Panc1 (cell line): Measurements from ENCODE around the gene OR5B17. TPM values are rescaled to one million over a fixed set of nuclear protein-coding genes. Genes with fewer than 3 reads are reported as not detected.

ENCODE experiments used
- ATAC-seq: fragments of 200-7000 bp; cut with Tn5 transposase; 2 replicates; pipeline ENCODE4 v1.9.1; 2020; ENCODE audit warnings: mild to moderate bottlenecking, moderate library complexity
- BruUV-seq: library from RNA; stranded (reverse); fragments of 400-500 nt; replicated peaks from 2 replicates; lab custom pipeline; 2021; lab: Mats Ljungman, UMichigan
- CTCF ChIA-PET: fragments of 300-600 bp; sonication (Branson Sonifier 250); formaldehyde crosslinking; loops from one replicate; lab custom pipeline; 2022; ENCODE audit warnings: antibody characterized with exemption; lab: Charles Lee
- POLR2A ChIA-PET: fragments of 300-600 bp; sonication (Branson Sonifier 250); formaldehyde crosslinking; loops from one replicate; lab custom pipeline; 2022; ENCODE audit warnings: antibody characterized with exemption; lab: Charles Lee
- DNase-seq: peaks from one replicate; pipeline ENCODE4 v3.0.0-alpha.2; 2010; ENCODE audit warnings: low read depth, low spot score
- H3K27ac ChIP-seq: 2 replicates; pipeline ENCODE4 v1.5.1; 2011; ENCODE audit warnings: mild to moderate bottlenecking, low read length, inconsistent platforms
- H3K27me3 ChIP-seq: fragments of 200-500 bp; sonication (Bioruptor generic); 2 replicates; pipeline ENCODE4 v1.6.0; 2014; ENCODE audit warnings: low read length, inconsistent platforms; ENCODE audit not compliant: control insufficient read depth, insufficient read depth
- H3K36me3 ChIP-seq: fragments of 200-500 bp; sonication (Bioruptor generic); 2 replicates; pipeline ENCODE4 v1.5.1; 2014; ENCODE audit warnings: inconsistent platforms, mild to moderate bottlenecking, low read length, moderate library complexity; ENCODE audit not compliant: control insufficient read depth, insufficient read depth
- H3K4me1 ChIP-seq: 2 replicates; pipeline ENCODE4 v1.5.1; 2011; ENCODE audit warnings: inconsistent platforms, mild to moderate bottlenecking, low read length, moderate library complexity; ENCODE audit not compliant: control insufficient read depth, insufficient read depth
- H3K4me3 ChIP-seq, 2 experiments: 2 replicates each; pipeline ENCODE4 v1.5.1; 2011 to 2012; ENCODE audit warnings: low read depth in 2 of 2, low read length in 2 of 2, mild to moderate bottlenecking in 2 of 2, inconsistent platforms in 1 of 2, moderate library complexity in 1 of 2
- H3K9me3 ChIP-seq: fragments of 200-500 bp; sonication (Bioruptor generic); 2 replicates; pipeline ENCODE4 v1.5.1; 2014; ENCODE audit warnings: low read depth, mild to moderate bottlenecking, inconsistent platforms, low read length, moderate library complexity; ENCODE audit not compliant: control insufficient read depth, insufficient read depth
- CTCF ChIP-seq: fragments of 450-650 bp; IDR thresholded peaks from 2 replicates; pipeline ENCODE4 v1.5.1; 2017; ENCODE audit warnings: mild to moderate bottlenecking
- POLR2AphosphoS5 ChIP-seq: IDR thresholded peaks from 2 replicates; pipeline ENCODE4 v1.6.1; 2012; ENCODE audit warnings: mild to moderate bottlenecking, low read depth, low read length, moderate library complexity
- REST ChIP-seq, 2 experiments: IDR thresholded peaks; 2 replicates each; pipeline ENCODE4 v1.6.1; 2011 to 2012; ENCODE audit warnings: low read depth in 2 of 2, control low read depth in 1 of 2, low read length in 1 of 2, mild to moderate bottlenecking in 1 of 2, moderate library complexity in 1 of 2; ENCODE audit not compliant: insufficient read depth in 1 of 2
- SIN3A ChIP-seq: IDR thresholded peaks from 2 replicates; pipeline ENCODE4 v1.6.1; 2012; ENCODE audit warnings: low read depth, mild to moderate bottlenecking, low read length, moderate library complexity, borderline replicate concordance; ENCODE audit not compliant: insufficient read depth
- TCF7L2 ChIP-seq: IDR thresholded peaks from 2 replicates; pipeline ENCODE4 v1.6.1; 2011; ENCODE audit warnings: mild to moderate bottlenecking, low read depth, low read length, inconsistent platforms
- in situ Hi-C: cut with HindIII; loops from 2 replicates; pipeline ENCODE4 v1.10.0; 2016; ENCODE audit warnings: low sequenced_read_pairs, low pct_unique_long_range_greater_than_20kb
- intact Hi-C: fragments of 100-400 bp; cut with micrococcal nuclease; formaldehyde crosslinking; loops from one replicate; pipeline ENCODE4 v1.10.0; 2022; ENCODE audit not compliant: unreplicated experiment
- total RNA-seq: library from RNA; stranded (reverse); gene quantifications from one replicate; pipeline ENCODE4 v1.2.1, GENCODE V29; 2021; ENCODE audit not compliant: unreplicated experiment

Gene OR5B17
- total RNA-seq, 1 experiment from 2014 or later, result not detected

GRCh38 chr11:58392746-58393145 is 33.9 kb upstream of the OR5B17 start:
- Histone ChIP-seq H3K36me3 (no peaks in the 10 kb centered on the region), H3K4me1 (no peaks in the 10 kb centered on the region), H3K27ac (no peak overlapping the region), H3K9me3 (no peaks in the 10 kb centered on the region), H3K27me3 (no peaks in the 10 kb centered on the region), H3K4me3 (no peak overlapping the region)
- TF ChIP-seq CTCF (no peak), SIN3A (no peak), POLR2AphosphoS5 (no peak), REST (IDR thresholded peaks at IDR 0.05; ENCODE audit: insufficient read depth in 1 of 2, low read depth in 2 of 2, low read length in 1 of 2) (no peak)
- no peak for DNase-seq
- no peak for ATAC-seq
- in situ Hi-C loops (no loop called here), intact Hi-C loops (no loop called here)
- CTCF ChIA-PET, result interaction anchor here (0.7 kb wide), 1 partner anchor 52 kb away, joined by 3 read pairs; no protein-coding TSS in a partner anchor
- BruUV-seq, result no TSS peak
- POLR2A ChIA-PET, result no interaction called here

GRCh38 chr11:58391879-58392278 is 33.0 kb upstream of the OR5B17 start:
- ATAC-seq (no peak), DNase-seq (no peak)
- CTCF ChIA-PET, result no interaction called here
- no peak overlapping the region for H3K4me3 ChIP-seq
- no peaks in the 10 kb centered on the region for H3K27me3 ChIP-seq
- intact Hi-C loops, result no loop called here
- no peaks in the 10 kb centered on the region for H3K4me1 ChIP-seq
- in situ Hi-C loops, result no loop called here
- no peak overlapping the region for H3K27ac ChIP-seq
- no TSS peak for BruUV-seq
- TF ChIP-seq SIN3A (no peak), CTCF (no peak), POLR2AphosphoS5 (no peak), REST (IDR thresholded peaks at IDR 0.05; ENCODE audit: insufficient read depth in 1 of 2, low read depth in 2 of 2, low read length in 1 of 2) (no peak), TCF7L2 (no peak)
- no peaks in the 10 kb centered on the region for H3K36me3 ChIP-seq
- no peaks in the 10 kb centered on the region for H3K9me3 ChIP-seq
- POLR2A ChIA-PET, result no interaction called here
